Measurements from ENCODE around the gene ERBB4.

ERBB4 gene

DNA sequence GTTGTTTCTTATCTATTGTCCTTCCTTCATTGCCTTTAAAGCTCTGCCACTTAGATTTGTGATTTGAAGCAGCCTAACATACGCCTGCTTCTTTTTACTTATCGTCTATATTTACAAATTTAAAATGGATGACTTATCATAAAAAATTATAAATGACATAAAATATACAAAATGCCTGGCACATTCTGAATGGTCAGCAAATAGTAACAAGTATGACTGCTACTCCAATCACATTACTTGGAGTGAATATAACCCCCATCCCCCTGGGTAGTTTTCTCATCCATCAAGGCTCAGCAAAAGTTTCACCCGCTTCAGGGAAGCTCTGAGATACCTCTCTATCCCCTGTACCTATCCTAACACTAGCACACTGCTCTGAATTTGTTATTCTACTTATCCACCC is 708.9 kb downstream of the ERBB4 start:
- TF ChIP-seq CTCF (conservative IDR thresholded peaks at IDR 0.05; ENCODE audit: control insufficient read depth, insufficient read depth, low read depth, low read length), result no peak
- no peak for DNase-seq (ENCODE audit: low read depth)
- no peak overlapping the region for H3K4me3 ChIP-seq (ENCODE audit: control insufficient read depth, low read depth, low read length)

DNA sequence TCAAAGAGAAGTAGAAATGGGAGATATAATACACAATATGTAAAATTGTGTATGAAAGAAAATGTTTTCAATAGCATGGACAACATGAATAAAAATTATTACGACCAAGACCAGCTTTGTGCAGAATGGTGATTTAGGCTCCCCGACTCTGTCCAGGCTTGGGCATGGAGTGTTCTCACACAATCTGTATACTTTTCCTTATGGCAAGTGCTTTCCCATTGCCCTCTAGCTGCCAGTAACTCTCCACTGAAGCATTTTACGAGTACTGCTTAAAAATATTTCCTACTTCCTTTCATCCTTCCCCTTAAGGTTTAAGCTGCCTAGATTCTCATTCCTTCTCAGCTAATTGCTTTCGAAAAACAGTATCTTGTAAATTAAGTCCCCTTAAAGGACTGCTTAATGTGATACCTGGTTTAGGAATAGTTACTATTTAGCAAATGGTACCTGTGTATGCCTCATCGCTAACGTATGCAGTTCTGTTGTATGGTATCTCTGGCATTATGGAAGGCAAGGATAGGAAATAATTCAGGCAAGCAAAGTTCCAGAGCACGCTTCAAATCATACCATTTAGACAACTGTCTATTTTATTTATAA is 714.6 kb downstream of the ERBB4 start:
- DNase-seq (ENCODE audit: low read depth), result no peak
- H3K4me3 ChIP-seq (ENCODE audit: control insufficient read depth, low read depth, low read length), result no peak overlapping the region
- TF ChIP-seq CTCF (conservative IDR thresholded peaks at IDR 0.05; ENCODE audit: control insufficient read depth, insufficient read depth, low read depth, low read length), result no peak

DNA sequence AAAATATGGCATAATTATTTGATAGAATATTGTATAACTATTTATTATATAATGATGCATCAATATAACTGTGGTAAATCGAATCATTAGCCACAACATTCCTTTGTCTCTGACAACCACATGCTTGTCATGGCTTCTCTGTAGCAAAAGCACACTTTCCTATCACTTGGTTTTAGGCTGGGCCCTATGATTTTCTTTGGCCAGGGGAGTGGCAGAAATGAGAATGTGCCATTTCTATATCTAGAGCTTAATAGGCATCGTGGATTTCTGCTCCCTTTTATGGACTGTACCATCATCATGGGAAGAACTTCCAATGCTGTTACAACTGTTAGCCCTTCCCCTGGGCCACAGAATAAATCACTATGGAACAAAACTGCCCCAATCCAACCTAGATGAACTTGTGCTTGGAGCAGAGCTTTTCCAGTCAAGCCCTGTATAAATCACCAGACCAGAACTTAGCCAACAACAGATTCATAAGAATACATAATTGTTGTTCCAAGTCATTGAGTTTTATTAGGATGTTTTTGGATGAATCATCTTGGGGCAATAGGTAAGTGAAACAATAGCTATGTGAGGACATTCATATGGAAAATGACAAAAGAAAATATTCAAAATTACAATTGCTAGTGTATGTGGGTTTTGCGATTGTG is 715.8 kb downstream of the ERBB4 start:
- TF ChIP-seq CTCF (conservative IDR thresholded peaks at IDR 0.05; ENCODE audit: control insufficient read depth, insufficient read depth, low read depth, low read length), result no peak

DNA sequence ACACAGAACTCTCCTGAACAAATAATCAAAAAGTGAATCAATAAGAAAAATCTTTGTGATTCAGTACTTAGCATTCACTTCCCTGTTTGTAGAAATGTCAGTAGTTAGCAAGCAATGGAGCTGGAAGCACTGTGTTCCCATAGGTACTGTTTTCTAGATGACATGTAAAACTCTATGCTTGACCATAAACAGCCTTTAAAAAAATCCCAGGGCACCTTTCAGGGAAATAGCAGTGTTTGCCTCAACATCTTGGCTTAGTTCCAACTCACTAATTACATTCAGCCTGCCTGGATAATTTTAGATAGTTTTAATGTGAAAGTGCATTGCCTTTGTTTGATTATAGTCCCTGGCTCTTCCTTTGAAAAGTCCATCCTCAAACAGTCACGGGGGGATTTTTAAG is 721.8 kb downstream of the ERBB4 start:
- H3K4me3 ChIP-seq (ENCODE audit: control insufficient read depth, low read depth, low read length), result no peak overlapping the region
- DNase-seq (ENCODE audit: low read depth), result no peak
- no peak for TF ChIP-seq CTCF (conservative IDR thresholded peaks at IDR 0.05; ENCODE audit: control insufficient read depth, insufficient read depth, low read depth, low read length)

More for the DNA sequence above, 715.8 kb downstream of the ERBB4 start:
- no peak for DNase-seq (ENCODE audit: low read depth)
- no peak overlapping the region for H3K4me3 ChIP-seq (ENCODE audit: control insufficient read depth, low read depth, low read length)

DNA sequence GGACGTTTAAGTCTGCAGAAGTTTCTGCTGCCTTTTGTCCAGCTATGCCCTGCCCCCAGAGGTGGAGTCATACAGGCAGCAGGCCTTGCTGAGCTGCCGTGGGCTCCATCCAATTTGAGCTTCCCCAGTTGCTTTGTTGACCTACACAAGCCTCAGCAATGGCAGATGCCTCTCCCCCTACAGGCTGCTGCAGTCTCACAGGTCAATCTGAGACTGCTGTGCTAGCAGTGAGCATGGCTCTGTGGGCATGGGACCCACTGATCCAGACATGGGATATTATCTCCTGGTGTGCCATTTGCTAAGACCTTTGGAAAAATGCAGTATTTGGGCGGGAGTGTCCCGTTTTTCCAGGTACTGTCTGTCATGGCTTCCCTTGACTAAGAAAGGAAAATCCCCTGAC is 726.0 kb downstream of the ERBB4 start:
- no peak for TF ChIP-seq CTCF (conservative IDR thresholded peaks at IDR 0.05; ENCODE audit: control insufficient read depth, insufficient read depth, low read depth, low read length)
- no peak overlapping the region for H3K4me3 ChIP-seq (ENCODE audit: control insufficient read depth, low read depth, low read length)
- no peak for DNase-seq (ENCODE audit: low read depth)

GRCh38 chr2:211802666-211803065 is 735.9 kb downstream of the ERBB4 start:
- no peak for DNase-seq (ENCODE audit: low read depth)
- TF ChIP-seq CTCF (conservative IDR thresholded peaks at IDR 0.05; ENCODE audit: control insufficient read depth, insufficient read depth, low read depth, low read length), result no peak
- no peak overlapping the region for H3K4me3 ChIP-seq (ENCODE audit: control insufficient read depth, low read depth, low read length)
